ENCODE results near the gene RHBDL2.

The RHBDL2 gene

GRCh38 chr1:38873027-38873969 lies 68.3 kb downstream of the RHBDL2 start, which contains the start of gene MYCBP:
Gene MYCBP (minus strand): TSS chr1:38873348. CDS start chr1:38873305, 43 bp downstream.
- TF ChIP-seq CTCF (conservative IDR thresholded peaks at IDR 0.05; ENCODE audit: low read depth, low read length): peak; percentile 38; the same call in 1 of the 2 replicates
- H3K36me3 ChIP-seq (ENCODE audit: insufficient read depth): no peaks in the 10 kb centered on the region
- peaks cover 15% of the 10 kb centered on the region; the same call in 1 of the 2 replicates for H3K79me2 ChIP-seq (ENCODE audit: insufficient read depth, low read depth)
- H3K4me3 ChIP-seq (IDR thresholded peaks at IDR 0.05; ENCODE audit: insufficient read depth, low read depth, low read length): peak within 1 kb of the TSS; percentile 89
- peaks cover 25% of the 10 kb centered on the region for H3K4me1 ChIP-seq (ENCODE audit: low read depth, poor library complexity, severe bottlenecking)
- H4K20me1 ChIP-seq (ENCODE audit: insufficient read depth): no peaks in the 10 kb centered on the region
- H3K27ac ChIP-seq: no peak within 1 kb of the TSS
- peak within 1 kb of the TSS; percentile 51; the same call in 1 of the 2 replicates for H3K9ac ChIP-seq
- peak within 1 kb of the TSS; percentile 97 for H3K4me2 ChIP-seq
- no peaks in the 10 kb centered on the region for H3K27me3 ChIP-seq (ENCODE audit: insufficient read depth, low read depth)
- H2AFZ ChIP-seq (ENCODE audit: low read depth): peak within 1 kb of the TSS; percentile 85

- Histone ChIP-seq H3K9ac (peak overlapping the region; percentile 51; the same call in 1 of the 2 replicates), H3K4me3 (IDR thresholded peaks at IDR 0.05; ENCODE audit: insufficient read depth, low read depth, low read length) (peak overlapping the region; percentile 84), H4K20me1 (ENCODE audit: insufficient read depth) (no peaks in the 10 kb centered on the region), H3K4me2 (peak overlapping the region; percentile 71), H3K36me3 (ENCODE audit: insufficient read depth) (no peaks in the 10 kb centered on the region), H3K27ac (no peak overlapping the region), H3K79me2 (ENCODE audit: insufficient read depth, low read depth) (peaks cover 15% of the 10 kb centered on the region; the same call in 1 of the 2 replicates), H3K27me3 (ENCODE audit: insufficient read depth, low read depth) (no peaks in the 10 kb centered on the region), H3K4me1 (ENCODE audit: low read depth, poor library complexity, severe bottlenecking) (peaks cover 25% of the 10 kb centered on the region), H2AFZ (ENCODE audit: low read depth) (peak overlapping the region; percentile 85; the same call in 1 of the 2 replicates)
- no peak for TF ChIP-seq CTCF (conservative IDR thresholded peaks at IDR 0.05; ENCODE audit: low read depth, low read length)
Observed at GRCh38 chr1:38872401-38873026, 69.1 kb downstream of the RHBDL2 start.

- Histone ChIP-seq H4K20me1 (ENCODE audit: insufficient read depth) (no peaks in the 10 kb centered on the region), H3K4me2 (no peak overlapping the region)
- TF ChIP-seq CTCF (conservative IDR thresholded peaks at IDR 0.05; ENCODE audit: low read depth, low read length): no peak
Observed at GRCh38 chr1:38870996-38871395, 70.6 kb downstream of the RHBDL2 start.

GRCh38 chr1:38867208-38867607 lies 74.4 kb downstream of the RHBDL2 start:
- no peaks in the 10 kb centered on the region for H3K27me3 ChIP-seq (ENCODE audit: insufficient read depth, low read depth)

More at GRCh38 chr1:38870996-38871395, 70.6 kb downstream of the RHBDL2 start:
- peaks cover 15% of the 10 kb centered on the region; the same call in 1 of the 2 replicates for H3K79me2 ChIP-seq (ENCODE audit: insufficient read depth, low read depth)
- H3K27me3 ChIP-seq (ENCODE audit: insufficient read depth, low read depth): no peaks in the 10 kb centered on the region
- no peak overlapping the region for H2AFZ ChIP-seq (ENCODE audit: low read depth)
- no peaks in the 10 kb centered on the region for H3K36me3 ChIP-seq (ENCODE audit: insufficient read depth)
- H3K4me3 ChIP-seq (IDR thresholded peaks at IDR 0.05; ENCODE audit: insufficient read depth, low read depth, low read length): no peak overlapping the region
- H3K9ac ChIP-seq: no peak overlapping the region
- H3K27ac ChIP-seq: no peak overlapping the region
- peaks cover 25% of the 10 kb centered on the region for H3K4me1 ChIP-seq (ENCODE audit: low read depth, poor library complexity, severe bottlenecking)

More at GRCh38 chr1:38867208-38867607, 74.4 kb downstream of the RHBDL2 start:
- H2AFZ ChIP-seq (ENCODE audit: low read depth): no peak overlapping the region
- H3K4me1 ChIP-seq (ENCODE audit: low read depth, poor library complexity, severe bottlenecking): peaks cover 14% of the 10 kb centered on the region
- H3K36me3 ChIP-seq (ENCODE audit: insufficient read depth): no peaks in the 10 kb centered on the region
- peaks cover 9% of the 10 kb centered on the region; the same call in 1 of the 2 replicates for H3K79me2 ChIP-seq (ENCODE audit: insufficient read depth, low read depth)
- H4K20me1 ChIP-seq (ENCODE audit: insufficient read depth): no peaks in the 10 kb centered on the region
- no peak overlapping the region for H3K4me3 ChIP-seq (IDR thresholded peaks at IDR 0.05; ENCODE audit: insufficient read depth, low read depth, low read length)
- H3K27ac ChIP-seq: no peak overlapping the region
- no peak overlapping the region for H3K4me2 ChIP-seq
- no peak overlapping the region for H3K9ac ChIP-seq
- no peak for TF ChIP-seq CTCF (conservative IDR thresholded peaks at IDR 0.05; ENCODE audit: low read depth, low read length)

Measured in KMS-11 (cell line).